H1 (cell line): Measurements from ENCODE around the gene ORMDL1. TPM values are rescaled to one million over a fixed set of nuclear protein-coding genes. Genes with fewer than 3 reads are reported as not detected.

Experiments used
- CTBP2 ChIP-seq: IDR thresholded peaks from 2 replicates; pipeline ENCODE4 v1.7.0; 2011; ENCODE audit warnings: borderline replicate concordance, mild to moderate bottlenecking, moderate library complexity, mixed read lengths, low read length; ENCODE audit not compliant: insufficient read depth, insufficient read length
- CTCF ChIP-seq, 3 experiments: IDR thresholded peaks; 1 replicate in 2 of 3; 2 replicates in 1 of 3; pipeline versions ENCODE4 v1.5.1 to v1.6.1; 2011; ENCODE audit warnings: low read length in 3 of 3, mild to moderate bottlenecking in 3 of 3, inconsistent platforms in 2 of 3, low read depth in 1 of 3, moderate library complexity in 1 of 3; ENCODE audit not compliant: insufficient read depth in 1 of 3; ENCODE audit errors: control extremely low read depth in 1 of 3
- FOSL1 ChIP-seq: IDR thresholded peaks from 2 replicates; pipeline ENCODE4 v1.6.1; 2011; ENCODE audit warnings: mild to moderate bottlenecking, low read depth, low read length, moderate library complexity; ENCODE audit not compliant: insufficient read depth
- JUN ChIP-seq: IDR thresholded peaks from 2 replicates; pipeline ENCODE4 v1.6.1; 2011; ENCODE audit warnings: low read depth, mild to moderate bottlenecking, improper control_type of control experiment, low read length
- KDM4A ChIP-seq: IDR thresholded peaks from one replicate; pipeline ENCODE4 v1.7.1; 2012; ENCODE audit warnings: low read depth, mild to moderate bottlenecking, moderate library complexity, low read length, inconsistent platforms; ENCODE audit not compliant: severe bottlenecking
- MAX ChIP-seq: IDR thresholded peaks from 2 replicates; pipeline ENCODE4 v1.6.1; 2012; ENCODE audit warnings: inconsistent platforms
- RBBP5 ChIP-seq: IDR thresholded peaks from 2 replicates; pipeline ENCODE4 v1.7.1; 2012; ENCODE audit warnings: low read depth, mild to moderate bottlenecking, inconsistent platforms, low read length, moderate library complexity, borderline replicate concordance
- SIX5 ChIP-seq: IDR thresholded peaks from 2 replicates; pipeline ENCODE4 v1.6.1; 2011; ENCODE audit warnings: mild to moderate bottlenecking, low read depth, low read length
- SP1 ChIP-seq: IDR thresholded peaks from 2 replicates; pipeline ENCODE4 v1.6.1; 2011; ENCODE audit warnings: low read depth, low read length
- TBP ChIP-seq: IDR thresholded peaks from 2 replicates; pipeline ENCODE4 v1.6.1; 2011; ENCODE audit warnings: low read depth, low read length, improper control_type of control experiment
- polyA plus RNA-seq, 7 experiments: library from polyadenylated mRNA; depleted of rRNA in 3 of 7; stranded (reverse) in 5 of 7; unstranded in 2 of 7; fragments of >200 nt in 5 of 7; fragments of 200-250 nt in 2 of 7; gene quantifications; 1 replicate in 5 of 7; 2 replicates in 1 of 7; 4 replicates in 1 of 7; pipeline versions ENCODE4 v1.2.1 to v1.2.3, GENCODE V29; 2011 to 2013; ENCODE audit warnings: missing spikeins in 2 of 7, mixed read lengths in 2 of 7
- total RNA-seq: library from RNA; stranded (reverse); fragmentation: NEBNext Ultra II Directional; extraction: Animal tissue kit (Norgen Biotek cat#: 25700); gene quantifications from 2 replicates; pipeline ENCODE4 v1.2.1, GENCODE V29; 2021

ORMDL1 gene
- total and polyA plus RNA-seq, 2 of the 8 experiments (the other 6 are each of a cell fraction or from before 2014, with no cell fraction given), result 34.9 to 58.1 TPM

GRCh38 chr2:189826039-189826438 is 41.9 kb upstream of the ORMDL1 start (continued):
- TF ChIP-seq RBBP5, result no peak
- TF ChIP-seq CTCF (IDR thresholded peaks at IDR 0.05; ENCODE audit: control extremely low read depth in 1 of 3, insufficient read depth in 1 of 3, low read depth in 1 of 3, low read length in 3 of 3), result no peak
- TF ChIP-seq KDM4A, result no peak
- TF ChIP-seq MAX, result no peak
- no peak for TF ChIP-seq SIX5
- TF ChIP-seq JUN, result no peak
- no peak for TF ChIP-seq CTBP2
- TF ChIP-seq FOSL1, result no peak
- 0 out of 2 replicates have a peak, but pooled peaks have one; percentile 48 for TF ChIP-seq SP1
- no peak for TF ChIP-seq TBP
- TF ChIP-seq, all 59 proteins: peak for 3
